Colonic mucosa (tissue), 4 donors: ENCODE measurements around the gene PPP2R5B. TPM values are rescaled to one million over a fixed set of nuclear protein-coding genes. Genes with fewer than 3 reads are reported as not detected.

Source experiments
- DNase-seq: peaks from one replicate; pipeline ENCODE4 v3.0.0-alpha.2; 2020
- H3K27ac ChIP-seq: fragments of 200-600 bp; one replicate; pipeline ENCODE4 v1.8.0; 2021
- H3K27me3 ChIP-seq: fragments of 200-600 bp; one replicate; pipeline ENCODE4 v1.8.0; 2021
- H3K36me3 ChIP-seq: fragments of 200-600 bp; one replicate; pipeline ENCODE4 v1.8.0; 2021
- H3K4me1 ChIP-seq: fragments of 200-600 bp; one replicate; pipeline ENCODE4 v1.8.0; 2021; ENCODE audit warnings: mild to moderate bottlenecking
- H3K4me3 ChIP-seq: fragments of 200-600 bp; one replicate; pipeline ENCODE4 v1.8.0; 2021
- H3K9ac ChIP-seq, 2 donors: one replicate each; pipeline ENCODE4 v1.7.0; 2013; ENCODE audit warnings: control low read depth in 2 of 2, low read depth in 2 of 2, low read length in 2 of 2
- H3K9me3 ChIP-seq: fragments of 200-600 bp; one replicate; pipeline ENCODE4 v1.8.0; 2021
- intact Hi-C: fragments of 100-400 bp; cut with DNase I; formaldehyde crosslinking; loops from one replicate; pipeline ENCODE4 v1.14.1; 2022
- total RNA-seq, 2 donors: library from RNA; stranded (reverse); fragmentation: NEBNext Ultra II Directional in 1 of 2; extraction: Animal tissue kit (Norgen Biotek cat#: 25700) in 1 of 2; gene quantifications; one replicate each; pipeline ENCODE4 v1.2.1, GENCODE V29; 2021
- TF ChIP-seq, protein P1 (sequence below): fragments of 200-600 bp; IDR thresholded peaks from one replicate; pipeline ENCODE4 v1.8.0; 2022; ENCODE audit warnings: antibody characterized with exemption, mild to moderate bottlenecking
- donor health status: healthy.
- donor health status: DM: no; HTN: no; CAD: no.
- donor health status: DM: no; HTN: no; CAD: no.

Gene PPP2R5B
- total RNA-seq, 2 donors from 2014 or later: 18.6 to 36.1 TPM

DNA sequence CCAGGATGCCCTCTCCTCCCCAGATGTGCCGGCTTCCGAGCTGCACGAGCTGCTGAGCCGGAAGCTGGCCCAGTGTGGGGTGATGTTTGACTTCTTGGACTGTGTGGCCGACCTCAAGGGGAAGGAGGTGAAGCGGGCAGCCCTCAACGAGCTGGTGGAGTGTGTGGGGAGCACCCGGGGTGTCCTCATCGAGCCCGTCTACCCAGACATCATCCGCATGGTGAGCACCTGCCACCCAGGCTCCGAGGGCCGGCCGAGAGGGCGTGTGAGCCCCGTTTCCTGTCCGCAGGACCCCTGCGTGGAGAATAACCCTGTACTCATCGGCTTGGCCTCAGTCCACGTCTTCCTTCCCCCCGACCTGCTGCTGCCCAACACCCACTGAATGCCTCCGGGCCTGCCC is 2.2 kb downstream of the PPP2R5B start:
- intact Hi-C loops: no loop called here
- no peak for DNase-seq

DNA sequence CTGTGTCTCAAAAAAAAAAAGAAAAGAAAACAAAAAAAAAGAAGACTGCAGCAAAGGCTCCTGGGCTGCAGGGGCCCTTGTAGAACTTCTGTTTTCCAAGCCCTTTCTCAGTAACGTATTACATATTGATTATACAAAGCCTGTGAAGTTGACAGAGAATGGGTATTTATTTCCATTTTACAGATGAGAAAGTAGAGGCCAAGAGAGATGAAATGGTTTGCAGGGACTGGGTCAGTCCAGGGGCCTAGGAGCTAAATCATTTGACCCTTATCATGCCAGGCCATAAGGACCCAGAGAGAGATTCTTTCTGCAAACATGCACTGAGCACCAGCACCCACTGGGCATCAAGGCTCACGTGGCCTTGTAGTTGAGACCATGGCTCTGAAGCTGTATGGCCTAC is 4.5 kb downstream of the PPP2R5B start:
- H3K9ac ChIP-seq: no peak overlapping the region
- H3K36me3 ChIP-seq: peaks cover 8% of the 10 kb centered on the region
- H3K27me3 ChIP-seq: no peaks in the 10 kb centered on the region
- H3K27ac ChIP-seq: no peak overlapping the region
- H3K9me3 ChIP-seq: no peaks in the 10 kb centered on the region
- intact Hi-C loops: no loop called here
- TF ChIP-seq, protein P1, sequence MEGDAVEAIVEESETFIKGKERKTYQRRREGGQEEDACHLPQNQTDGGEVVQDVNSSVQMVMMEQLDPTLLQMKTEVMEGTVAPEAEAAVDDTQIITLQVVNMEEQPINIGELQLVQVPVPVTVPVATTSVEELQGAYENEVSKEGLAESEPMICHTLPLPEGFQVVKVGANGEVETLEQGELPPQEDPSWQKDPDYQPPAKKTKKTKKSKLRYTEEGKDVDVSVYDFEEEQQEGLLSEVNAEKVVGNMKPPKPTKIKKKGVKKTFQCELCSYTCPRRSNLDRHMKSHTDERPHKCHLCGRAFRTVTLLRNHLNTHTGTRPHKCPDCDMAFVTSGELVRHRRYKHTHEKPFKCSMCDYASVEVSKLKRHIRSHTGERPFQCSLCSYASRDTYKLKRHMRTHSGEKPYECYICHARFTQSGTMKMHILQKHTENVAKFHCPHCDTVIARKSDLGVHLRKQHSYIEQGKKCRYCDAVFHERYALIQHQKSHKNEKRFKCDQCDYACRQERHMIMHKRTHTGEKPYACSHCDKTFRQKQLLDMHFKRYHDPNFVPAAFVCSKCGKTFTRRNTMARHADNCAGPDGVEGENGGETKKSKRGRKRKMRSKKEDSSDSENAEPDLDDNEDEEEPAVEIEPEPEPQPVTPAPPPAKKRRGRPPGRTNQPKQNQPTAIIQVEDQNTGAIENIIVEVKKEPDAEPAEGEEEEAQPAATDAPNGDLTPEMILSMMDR: no peak
- H3K4me3 ChIP-seq: no peak overlapping the region
- DNase-seq: no peak
- H3K4me1 ChIP-seq: peaks cover 10% of the 10 kb centered on the region

More for the DNA sequence above, 2.2 kb downstream of the PPP2R5B start:
- TF ChIP-seq, protein P1: no peak
- H3K4me1 ChIP-seq: peaks cover 16% of the 10 kb centered on the region
- peaks cover 8% of the 10 kb centered on the region for H3K36me3 ChIP-seq
- no peak overlapping the region for H3K4me3 ChIP-seq
- H3K27ac ChIP-seq: no peak overlapping the region
- no peak overlapping the region for H3K9ac ChIP-seq
- no peaks in the 10 kb centered on the region for H3K9me3 ChIP-seq
- no peaks in the 10 kb centered on the region for H3K27me3 ChIP-seq

- peaks cover 8% of the 10 kb centered on the region for H3K36me3 ChIP-seq
- H3K9me3 ChIP-seq: no peaks in the 10 kb centered on the region
- DNase-seq: no peak
- H3K27ac ChIP-seq: no peak overlapping the region
- no peak overlapping the region for H3K9ac ChIP-seq
- peaks cover 10% of the 10 kb centered on the region for H3K4me1 ChIP-seq
- no peaks in the 10 kb centered on the region for H3K27me3 ChIP-seq
- TF ChIP-seq, protein P1: no peak
- intact Hi-C loops: loop anchor here (10.0 kb wide), 1 partner anchor 55 kb away; no protein-coding TSS in a partner anchor
- no peak overlapping the region for H3K4me3 ChIP-seq
Observed at GRCh38 chr11:64929625-64930024, 5.1 kb downstream of the PPP2R5B start.

GRCh38 chr11:64930340-64930739 is 5.9 kb downstream of the PPP2R5B start:
- H3K36me3 ChIP-seq: peaks cover 8% of the 10 kb centered on the region

DNA sequence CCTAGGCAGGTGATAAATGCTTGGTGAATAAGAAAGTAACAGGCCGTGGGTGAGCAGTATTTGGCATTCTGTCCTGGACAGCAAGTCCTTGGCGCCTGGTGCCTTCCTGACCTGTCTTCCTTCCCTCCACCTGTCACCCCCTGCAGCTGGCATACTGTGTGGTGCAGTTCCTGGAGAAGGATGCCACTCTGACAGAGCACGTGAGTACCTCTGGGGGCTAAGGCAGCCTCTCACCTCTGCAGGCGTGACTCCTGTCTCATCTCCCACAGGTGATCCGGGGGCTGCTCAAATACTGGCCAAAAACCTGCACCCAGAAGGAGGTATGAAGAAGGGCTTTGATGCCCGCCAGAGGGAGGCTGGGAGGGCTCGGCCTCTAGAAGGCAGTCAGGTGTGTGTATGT is 6.8 kb downstream of the PPP2R5B start:
- no peak overlapping the region for H3K4me3 ChIP-seq
- no peak for DNase-seq
- no peaks in the 10 kb centered on the region for H3K27me3 ChIP-seq
- peaks cover 8% of the 10 kb centered on the region for H3K36me3 ChIP-seq
- no peaks in the 10 kb centered on the region for H3K4me1 ChIP-seq
- intact Hi-C loops: loop anchor here (10.0 kb wide), 1 partner anchor 54 kb away; no protein-coding TSS in a partner anchor
- H3K27ac ChIP-seq: no peak overlapping the region
- H3K9me3 ChIP-seq: no peaks in the 10 kb centered on the region
- H3K9ac ChIP-seq: no peak overlapping the region
- TF ChIP-seq, protein P1: no peak

More at GRCh38 chr11:64930340-64930739, 5.9 kb downstream of the PPP2R5B start:
- H3K4me3 ChIP-seq: no peak overlapping the region
- H3K4me1 ChIP-seq: peaks cover 7% of the 10 kb centered on the region
- H3K9ac ChIP-seq: no peak overlapping the region
- no peaks in the 10 kb centered on the region for H3K9me3 ChIP-seq
- no peak overlapping the region for H3K27ac ChIP-seq
- H3K27me3 ChIP-seq: no peaks in the 10 kb centered on the region
- no peak for DNase-seq
- intact Hi-C loops: loop anchor here (10.0 kb wide), 1 partner anchor 54 kb away; no protein-coding TSS in a partner anchor
- TF ChIP-seq, protein P1: no peak
